HG03095 (cell line): Measurements from ENCODE around the gene IQSEC1.

ENCODE experiments used
- ATAC-seq: cut with Tn5 transposase; IDR thresholded peaks from one replicate; pipeline ENCODE4 v1.9.1; 2021; ENCODE audit warnings: moderate library complexity; ENCODE audit not compliant: unreplicated experiment

The IQSEC1 gene

GRCh38 chr3:13069495-13069894, 3.7 kb downstream of the IQSEC1 start:
- peak; percentile 68 for ATAC-seq

- ATAC-seq, result no peak
Measured at GRCh38 chr3:13068269-13069010, 4.8 kb downstream of the IQSEC1 start.

GRCh38 chr3:13067778-13068177, 5.5 kb downstream of the IQSEC1 start:
- no peak for ATAC-seq

GRCh38 chr3:13066834-13067233, 6.4 kb downstream of the IQSEC1 start:
- ATAC-seq, result no peak

- ATAC-seq, result no peak
Measured at GRCh38 chr3:13066236-13066635, 7.0 kb downstream of the IQSEC1 start.

GRCh38 chr3:13065727-13066126, 7.5 kb downstream of the IQSEC1 start:
- no peak for ATAC-seq

- ATAC-seq, result no peak
Measured at GRCh38 chr3:13064964-13065363, 8.3 kb downstream of the IQSEC1 start.

- no peak for ATAC-seq
Measured at GRCh38 chr3:13064159-13064868, 8.9 kb downstream of the IQSEC1 start.

GRCh38 chr3:13063225-13063624, 10.0 kb downstream of the IQSEC1 start:
- no peak for ATAC-seq

- no peak for ATAC-seq
Measured at GRCh38 chr3:13062647-13063046, 10.6 kb downstream of the IQSEC1 start.

- ATAC-seq, result no peak
Measured at GRCh38 chr3:13060341-13060910, 12.8 kb downstream of the IQSEC1 start.

- no peak for ATAC-seq
Measured at GRCh38 chr3:13058346-13059120, 14.7 kb downstream of the IQSEC1 start.

- ATAC-seq, result no peak
Measured at GRCh38 chr3:13057282-13058040, 15.8 kb downstream of the IQSEC1 start.

GRCh38 chr3:13055634-13056033, 17.6 kb downstream of the IQSEC1 start:
- no peak for ATAC-seq

GRCh38 chr3:13054341-13055285, 18.6 kb downstream of the IQSEC1 start:
- no peak for ATAC-seq

GRCh38 chr3:13053893-13054292, 19.3 kb downstream of the IQSEC1 start:
- ATAC-seq, result no peak

- no peak for ATAC-seq
Measured at GRCh38 chr3:13053420-13053819, 19.8 kb downstream of the IQSEC1 start.

GRCh38 chr3:13052191-13052820, 20.9 kb downstream of the IQSEC1 start:
- no peak for ATAC-seq

- ATAC-seq, result no peak
Measured at GRCh38 chr3:13051581-13051980, 21.6 kb downstream of the IQSEC1 start.
